Measurements from ENCODE around the gene AQP11. TPM values are rescaled to one million over a fixed set of nuclear protein-coding genes. Genes with fewer than 3 reads are reported as not detected.
"Not testable (repeated sequence)": the region's sequence is repeated elsewhere in the genome, so short reads cannot be mapped to it uniquely, and the experiment has no call there.

AQP11 gene, protein sequence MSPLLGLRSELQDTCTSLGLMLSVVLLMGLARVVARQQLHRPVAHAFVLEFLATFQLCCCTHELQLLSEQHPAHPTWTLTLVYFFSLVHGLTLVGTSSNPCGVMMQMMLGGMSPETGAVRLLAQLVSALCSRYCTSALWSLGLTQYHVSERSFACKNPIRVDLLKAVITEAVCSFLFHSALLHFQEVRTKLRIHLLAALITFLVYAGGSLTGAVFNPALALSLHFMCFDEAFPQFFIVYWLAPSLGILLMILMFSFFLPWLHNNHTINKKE
- total RNA-seq: 1 to 10 TPM; 3.7 to 7.9 (median 5.7) TPM

- 0% methylated on average over 1 of the region's 75 CpGs; no CpG with 5 or more reads in 7 of the 10 experiments for WGBS, 10 experiments
- H3K27ac ChIP-seq: peak within 1 kb of the TSS; percentile 78 to 84
These were observed at the start of gene AQP11 for GRCh38 chr11:77589521-77590193. AQP11 (plus strand) TSS chr11:77589953; CDS start chr11:77589993, 40 bp downstream.

GRCh38 chr11:77542296-77542695 is 47.5 kb upstream of the AQP11 start:
- no peak overlapping the region for H3K27ac ChIP-seq
- in situ Hi-C loops (cut with MboI; ENCODE audit: low pct_unique_long_range_greater_than_20kb in 2 of 9, low sequenced_read_pairs in 9 of 9, unreplicated experiment in 9 of 9): loop anchor here in 1 of 9 experiments (25.0 kb wide), 2 partner anchors 130 to 355 kb away; no protein-coding TSS in a partner anchor
- ATAC-seq (replicated peaks in 6 of 8): peak in 1 of 8 experiments; percentile 18
- WGBS, 10 experiments: 20 to 100% (median 80%) methylated on average over 1 of the region's 1 CpG; no CpG with 5 or more reads in 5 of the 10 experiments
- no peaks in the 10 kb centered on the region for H3K4me1 ChIP-seq (replicated peaks in 1 of 2)
- H3K4me3 ChIP-seq: no peak overlapping the region

More at GRCh38 chr11:77589521-77590193, at the start of gene AQP11:
- Histone ChIP-seq H3K4me1 (replicated peaks in 1 of 2) (peaks cover 4 to 8% of the 10 kb centered on the region in 2 donors), H3K4me3 (peak within 1 kb of the TSS; percentile 52 to 77 (median 68))
- peak; percentile 83 to 91 (median 85) for ATAC-seq (replicated peaks in 6 of 8)
- in situ Hi-C loops (cut with MboI; ENCODE audit: low pct_unique_long_range_greater_than_20kb in 2 of 9, low sequenced_read_pairs in 9 of 9, unreplicated experiment in 9 of 9): no loop called here

DNA sequence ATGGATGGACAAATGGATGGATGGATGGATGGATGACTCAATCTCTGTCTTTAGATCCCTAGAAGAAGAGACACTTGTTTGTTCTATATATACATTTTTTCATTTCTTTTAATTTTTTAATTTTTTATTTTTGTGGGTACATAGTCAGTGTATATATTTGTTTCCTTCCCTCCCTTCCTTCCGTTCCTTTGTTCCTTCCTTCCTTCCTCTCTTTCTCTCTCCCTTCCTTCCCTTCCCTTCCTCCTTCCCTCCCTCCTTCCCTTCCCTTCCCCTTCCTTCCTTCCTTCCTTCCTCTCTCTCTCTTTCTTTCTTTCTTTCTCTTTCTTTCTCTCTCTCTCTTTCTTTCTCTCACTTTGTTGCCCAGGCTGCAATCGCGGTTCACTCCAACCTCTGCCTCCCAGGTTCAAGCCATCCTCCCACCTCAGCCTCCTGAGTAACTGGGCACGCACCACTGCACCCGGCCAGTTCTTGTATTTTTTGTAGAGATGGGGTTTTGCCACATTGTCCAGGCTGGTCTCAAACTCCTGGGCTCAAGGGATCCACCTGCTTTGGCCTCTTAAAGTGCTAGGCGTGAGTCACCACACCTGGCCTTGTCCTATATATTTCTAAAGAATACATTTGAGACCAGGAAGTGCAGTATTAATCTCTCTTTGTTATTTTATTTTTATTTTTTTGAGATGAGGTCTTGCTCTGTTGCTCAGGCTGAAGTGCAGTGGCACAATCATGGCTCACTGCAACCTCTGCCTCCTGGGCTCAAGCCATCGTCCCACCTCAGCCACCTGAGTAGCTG is 42.5 kb upstream of the AQP11 start:
- ATAC-seq (replicated peaks in 6 of 8): no peak
- no peak overlapping the region for H3K27ac ChIP-seq
- peaks cover 0 to 5% of the 10 kb centered on the region in 2 donors for H3K4me1 ChIP-seq (replicated peaks in 1 of 2)
- H3K4me3 ChIP-seq: no peak overlapping the region
- 88 to 97% (median 94%) methylated on average over 1 to 7 of the region's 7 CpGs; no CpG with 5 or more reads in 1 of the 10 experiments for WGBS, 10 experiments
- in situ Hi-C loops (cut with MboI; ENCODE audit: low pct_unique_long_range_greater_than_20kb in 2 of 9, low sequenced_read_pairs in 9 of 9, unreplicated experiment in 9 of 9): loop anchor here in 1 of 9 experiments (25.0 kb wide), 2 partner anchors 135 to 360 kb away; no protein-coding TSS in a partner anchor

DNA sequence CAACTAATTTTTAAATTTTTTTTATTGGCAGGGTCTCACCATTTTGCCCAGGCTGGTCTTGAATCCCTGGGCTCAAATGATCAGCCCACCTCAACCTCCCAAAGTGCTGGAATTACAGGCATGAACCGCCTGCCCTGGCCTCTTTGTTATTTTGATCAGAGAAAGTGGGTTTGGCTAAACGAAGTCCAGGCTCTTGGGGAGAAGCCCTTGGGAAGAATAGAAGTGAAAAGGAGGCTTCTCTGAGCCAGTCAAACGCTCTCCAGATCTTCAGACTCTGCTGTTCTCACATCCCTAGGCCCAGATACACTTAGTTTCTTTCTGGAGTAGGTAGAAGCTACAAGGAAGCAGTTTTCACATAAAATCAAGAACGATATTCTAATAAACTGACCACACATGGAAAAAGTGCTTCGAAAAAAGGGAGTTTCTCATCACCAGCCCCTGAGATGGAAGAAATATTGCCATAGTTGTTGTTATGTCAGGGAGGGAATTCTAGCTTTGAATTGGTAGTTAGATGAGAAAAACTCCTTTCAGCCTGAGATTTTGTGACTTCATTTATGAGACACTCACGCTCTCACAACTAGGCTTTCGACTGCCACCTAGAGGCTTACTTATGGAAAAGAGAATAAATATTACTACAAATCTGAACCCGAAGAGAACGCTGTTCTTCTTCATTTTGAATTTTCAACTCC is 41.7 kb upstream of the AQP11 start:
- no peak overlapping the region for H3K27ac ChIP-seq
- peak in 7 of 8 experiments; percentile 38 to 80 (median 65) for ATAC-seq (replicated peaks in 6 of 8)

DNA sequence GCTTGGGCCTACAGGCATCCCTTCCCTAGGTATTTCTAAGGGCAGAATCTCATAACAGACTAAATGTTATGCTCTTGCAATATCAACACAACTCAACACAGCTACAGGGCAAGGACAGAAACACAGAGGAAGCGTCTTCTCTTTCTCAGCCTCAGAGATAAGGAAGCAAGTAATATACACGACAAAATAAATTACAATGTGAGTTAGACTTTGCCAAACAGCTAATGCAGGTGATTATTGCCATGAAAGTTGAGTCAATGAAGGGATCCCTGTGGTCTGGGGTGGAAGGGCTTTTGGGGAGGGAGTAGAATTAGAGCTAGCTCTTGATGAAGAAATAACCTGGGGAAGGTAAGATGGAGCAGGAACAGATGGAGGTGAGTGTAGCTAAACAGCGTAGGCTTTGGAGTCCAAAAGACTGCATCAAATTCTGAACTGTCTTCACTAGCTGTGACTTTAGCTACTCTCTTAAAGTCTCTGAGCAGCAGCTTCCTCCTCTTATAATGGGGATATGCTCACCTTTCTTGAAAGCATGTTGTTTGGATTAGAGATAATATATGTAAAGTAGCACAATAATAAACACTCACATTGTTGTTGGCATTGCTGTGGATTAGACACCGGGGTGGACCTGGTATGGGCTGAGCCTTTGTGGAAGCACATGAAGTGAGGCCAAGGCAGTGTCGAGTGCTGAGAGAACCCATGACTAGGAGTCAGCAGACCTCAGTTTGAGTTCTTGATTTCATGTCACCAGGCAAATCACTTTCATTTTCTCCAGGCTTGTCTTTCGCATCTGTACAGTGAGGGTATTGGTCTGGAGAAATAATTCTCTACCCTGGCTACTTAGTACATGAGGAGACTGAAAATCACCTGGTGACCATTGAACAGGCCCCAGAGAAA is 41.0 kb upstream of the AQP11 start:
- no peak overlapping the region for H3K4me3 ChIP-seq
- no peak overlapping the region for H3K27ac ChIP-seq
- H3K4me1 ChIP-seq (replicated peaks in 1 of 2): peaks cover 0 to 5% of the 10 kb centered on the region in 2 donors
- peak in 4 of 8 experiments; percentile 7 to 62 (median 30) for ATAC-seq (replicated peaks in 6 of 8)
- in situ Hi-C loops (cut with MboI; ENCODE audit: low pct_unique_long_range_greater_than_20kb in 2 of 9, low sequenced_read_pairs in 9 of 9, unreplicated experiment in 9 of 9): loop anchor here in 1 of 9 experiments (25.0 kb wide), 2 partner anchors 136 to 361 kb away; no protein-coding TSS in a partner anchor
- 42 to 100% (median 72%) methylated on average over 1 to 5 of the region's 6 CpGs; no CpG with 5 or more reads in 2 of the 10 experiments for WGBS, 10 experiments

More for the DNA sequence above, 41.7 kb upstream of the AQP11 start:
- in situ Hi-C loops (cut with MboI; ENCODE audit: low pct_unique_long_range_greater_than_20kb in 2 of 9, low sequenced_read_pairs in 9 of 9, unreplicated experiment in 9 of 9): loop anchor here in 1 of 9 experiments (25.0 kb wide), 2 partner anchors 136 to 361 kb away; no protein-coding TSS in a partner anchor
- 0 to 42% (median 12%) methylated on average over 3 to 9 of the region's 9 CpGs for WGBS, 10 experiments
- H3K4me3 ChIP-seq: no peak overlapping the region
- H3K4me1 ChIP-seq (replicated peaks in 1 of 2): peaks cover 0 to 5% of the 10 kb centered on the region in 2 donors

DNA sequence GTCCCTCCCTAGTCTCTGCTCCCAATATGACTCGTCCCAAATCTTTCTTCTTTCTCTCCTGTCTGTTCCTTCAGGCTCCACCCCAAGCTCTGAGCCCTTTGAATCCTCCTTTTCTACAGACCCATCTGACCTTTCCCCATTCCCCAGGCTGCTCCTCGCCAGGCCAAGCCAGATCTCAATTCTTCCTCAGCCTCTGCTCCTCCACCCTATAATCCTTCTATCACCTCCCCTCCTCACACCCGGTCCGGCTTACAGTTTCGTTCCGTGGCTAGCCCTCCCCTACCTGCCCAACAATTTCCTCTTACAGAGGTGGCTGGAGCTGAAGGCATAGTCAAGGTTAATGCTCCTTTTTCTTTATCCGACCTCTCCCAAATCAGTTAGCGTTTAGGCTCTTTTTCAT is 38.3 kb upstream of the AQP11 start:
- H3K4me1 ChIP-seq (replicated peaks in 1 of 2); H3K27ac ChIP-seq; H3K4me3 ChIP-seq; ATAC-seq (replicated peaks in 6 of 8): not testable (repeated sequence)
- in situ Hi-C loops (cut with MboI; ENCODE audit: low pct_unique_long_range_greater_than_20kb in 2 of 9, low sequenced_read_pairs in 9 of 9, unreplicated experiment in 9 of 9): loop anchor here in 1 of 9 experiments (10.0 kb wide), 1 partner anchor 367 kb away; no protein-coding TSS in a partner anchor
- 33 to 100% (median 78%) methylated on average over 1 to 6 of the region's 8 CpGs; no CpG with 5 or more reads in 1 of the 10 experiments for WGBS, 10 experiments

DNA sequence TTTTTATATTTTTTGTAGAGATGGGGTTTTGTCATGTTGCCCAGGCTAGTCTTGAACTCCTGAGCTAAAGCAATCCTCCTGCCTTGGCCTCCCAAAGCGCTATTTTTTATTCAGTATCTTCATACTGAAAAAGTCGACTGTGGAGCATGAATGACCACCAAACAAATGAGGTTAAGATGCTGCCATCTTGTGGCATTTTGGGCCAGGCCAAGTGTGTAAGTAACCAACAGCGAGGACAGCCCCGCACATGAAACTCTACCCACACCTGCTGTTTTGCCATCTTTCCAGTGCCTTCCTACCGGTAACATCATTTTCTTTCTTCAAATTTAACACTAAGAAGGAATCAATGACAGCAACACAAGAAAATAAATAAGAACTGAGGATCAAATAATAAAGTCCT is 32.2 kb upstream of the AQP11 start:
- no peak for ATAC-seq (replicated peaks in 6 of 8)
- in situ Hi-C loops (cut with MboI; ENCODE audit: low pct_unique_long_range_greater_than_20kb in 2 of 9, low sequenced_read_pairs in 9 of 9, unreplicated experiment in 9 of 9): loop anchor here in 1 of 9 experiments (10.0 kb wide), 1 partner anchor 373 kb away; no protein-coding TSS in a partner anchor
- Histone ChIP-seq H3K4me3 (no peak overlapping the region), H3K27ac (no peak overlapping the region), H3K4me1 (replicated peaks in 1 of 2) (no peaks in the 10 kb centered on the region)
- WGBS, 10 experiments: 17 to 100% (median 77%) methylated on average over 1 to 5 of the region's 5 CpGs; no CpG with 5 or more reads in 1 of the 10 experiments

GRCh38 chr11:77558380-77558779 is 31.4 kb upstream of the AQP11 start:
- WGBS, 10 experiments: 14 to 100% (median 74%) methylated on average over 1 to 4 of the region's 4 CpGs; no CpG with 5 or more reads in 4 of the 10 experiments
- no peak overlapping the region for H3K4me3 ChIP-seq
- no peak overlapping the region for H3K27ac ChIP-seq
- no peak for ATAC-seq (replicated peaks in 6 of 8)
- no peaks in the 10 kb centered on the region for H3K4me1 ChIP-seq (replicated peaks in 1 of 2)
- in situ Hi-C loops (cut with MboI; ENCODE audit: low pct_unique_long_range_greater_than_20kb in 2 of 9, low sequenced_read_pairs in 9 of 9, unreplicated experiment in 9 of 9): loop anchor here in 1 of 9 experiments (10.0 kb wide), 1 partner anchor 374 kb away; no protein-coding TSS in a partner anchor

GRCh38 chr11:77559686-77560401 is 29.9 kb upstream of the AQP11 start:
- Histone ChIP-seq H3K4me1 (replicated peaks in 1 of 2) (no peaks in the 10 kb centered on the region), H3K4me3 (no peak overlapping the region), H3K27ac (no peak overlapping the region)
- ATAC-seq (replicated peaks in 6 of 8): peak in 2 of 8 experiments; percentile 89 to 91
- in situ Hi-C loops (cut with MboI; ENCODE audit: low pct_unique_long_range_greater_than_20kb in 2 of 9, low sequenced_read_pairs in 9 of 9, unreplicated experiment in 9 of 9): loop anchor here in 1 of 9 experiments (10.0 kb wide), 1 partner anchor 375 kb away; no protein-coding TSS in a partner anchor
- WGBS, 10 experiments: 0 to 100% (median 93%) methylated on average over 1 to 4 of the region's 6 CpGs; no CpG with 5 or more reads in 2 of the 10 experiments

- WGBS, 10 experiments: 80 to 100% methylated on average over 1 of the region's 2 CpGs; no CpG with 5 or more reads in 8 of the 10 experiments
- H3K4me1 ChIP-seq (replicated peaks in 1 of 2): no peaks in the 10 kb centered on the region
- no peak overlapping the region for H3K27ac ChIP-seq
- peak in 2 of 8 experiments; percentile 64 to 75 for ATAC-seq (replicated peaks in 6 of 8)
- H3K4me3 ChIP-seq: no peak overlapping the region
- in situ Hi-C loops (cut with MboI; ENCODE audit: low pct_unique_long_range_greater_than_20kb in 2 of 9, low sequenced_read_pairs in 9 of 9, unreplicated experiment in 9 of 9): no loop called here
These were observed 29.1 kb upstream of the AQP11 start for GRCh38 chr11:77560605-77561004.

All from motor neuron (in vitro differentiated cells).